Endodermal cell (in vitro differentiated cells): ENCODE results near the gene FAM53C. TPM values are rescaled to one million over a fixed set of nuclear protein-coding genes. Genes with fewer than 3 reads are reported as not detected.
A peak's percentile ranks its signal among the peaks of the same experiment; 100 is the strongest.

Source experiments
- DNase-seq: peaks from one replicate; pipeline ENCODE4 v3.0.0-alpha.2; 2017
- H3K27ac ChIP-seq: 2 replicates; pipeline ENCODE4 v1.5.1; 2013; ENCODE audit warnings: mild to moderate bottlenecking, low read depth, low read length, moderate library complexity
- H3K27me3 ChIP-seq: 2 replicates; pipeline ENCODE4 v1.6.1; 2013; ENCODE audit warnings: mild to moderate bottlenecking, low read length, moderate library complexity; ENCODE audit not compliant: insufficient read depth, control insufficient read depth, poor library complexity, severe bottlenecking
- H3K36me3 ChIP-seq: 2 replicates; pipeline ENCODE4 v1.7.0; 2013; ENCODE audit warnings: mild to moderate bottlenecking, low read length, moderate library complexity; ENCODE audit not compliant: control insufficient read depth, insufficient read depth
- H3K4me1 ChIP-seq: one replicate; pipeline ENCODE4 v1.7.0; 2013; ENCODE audit warnings: low read length; ENCODE audit not compliant: control insufficient read depth, insufficient read depth
- H3K4me3 ChIP-seq: 2 replicates; pipeline ENCODE4 v1.5.1; 2013; ENCODE audit warnings: mild to moderate bottlenecking, low read length, moderate library complexity
- H3K9ac ChIP-seq: 2 replicates; pipeline ENCODE4 v1.6.1; 2013; ENCODE audit warnings: mild to moderate bottlenecking, low read length, moderate library complexity; ENCODE audit not compliant: poor library complexity, severe bottlenecking; ENCODE audit errors: extremely low read depth
- H3K9me3 ChIP-seq: 2 replicates; pipeline ENCODE4 v1.6.1; 2013; ENCODE audit warnings: mild to moderate bottlenecking, low read length, moderate library complexity; ENCODE audit not compliant: control insufficient read depth
- H3K27ac Mint-ChIP-seq: 2 replicates; pipeline ENCODE4 v1.8.0; 2020; ENCODE audit warnings: mixed read lengths
- H3K27me3 Mint-ChIP-seq: 2 replicates; pipeline ENCODE4 v1.8.0; 2021; ENCODE audit warnings: mild to moderate bottlenecking, mixed read lengths; ENCODE audit not compliant: insufficient read depth
- H3K36me3 Mint-ChIP-seq: 2 replicates; pipeline ENCODE4 v1.8.0; 2020; ENCODE audit warnings: low read depth, mixed read lengths
- H3K4me1 Mint-ChIP-seq: 2 replicates; pipeline ENCODE4 v1.8.0; 2020; ENCODE audit warnings: mixed read lengths
- H3K4me3 Mint-ChIP-seq: 2 replicates; pipeline ENCODE4 v1.8.0; 2020; ENCODE audit warnings: mild to moderate bottlenecking, moderate library complexity, mixed read lengths
- H3K9me3 Mint-ChIP-seq: 2 replicates; pipeline ENCODE4 v1.8.0; 2020; ENCODE audit warnings: mild to moderate bottlenecking, mixed read lengths
- WGBS, 2 experiments: methylation state at CpG; one replicate each; pipeline versions ENCODE4 v1.1.5 to v1.1.7; 2013; ENCODE audit warnings: missing lambda C conversion rate in 2 of 2, mixed read lengths in 1 of 2; ENCODE audit not compliant: insufficient coverage in 1 of 2, insufficient read length in 1 of 2; 5-methylcytosine and 5-hydroxymethylcytosine counted together
- total RNA-seq, 2 donors: library from RNA; stranded (reverse); fragmentation: NEBNext Ultra II Directional in 1 of 2; extraction: Animal tissue kit (Norgen Biotek cat#: 25700) in 1 of 2; gene quantifications; 2 replicates in 1 of 2; 3 replicates in 1 of 2; pipeline ENCODE4 v1.2.1, GENCODE V29; 2021
- TF ChIP-seq, protein P1 (sequence below): fragments of 200-600 bp; sonication (generic); conservative IDR thresholded peaks from 2 replicates; pipeline ENCODE4 v1.5.0; 2021; ENCODE audit warnings: antibody characterized with exemption, mild to moderate bottlenecking

FAM53C gene
- total RNA-seq, 2 donors from 2014 or later, result 41.6 to 46.4 TPM

DNA sequence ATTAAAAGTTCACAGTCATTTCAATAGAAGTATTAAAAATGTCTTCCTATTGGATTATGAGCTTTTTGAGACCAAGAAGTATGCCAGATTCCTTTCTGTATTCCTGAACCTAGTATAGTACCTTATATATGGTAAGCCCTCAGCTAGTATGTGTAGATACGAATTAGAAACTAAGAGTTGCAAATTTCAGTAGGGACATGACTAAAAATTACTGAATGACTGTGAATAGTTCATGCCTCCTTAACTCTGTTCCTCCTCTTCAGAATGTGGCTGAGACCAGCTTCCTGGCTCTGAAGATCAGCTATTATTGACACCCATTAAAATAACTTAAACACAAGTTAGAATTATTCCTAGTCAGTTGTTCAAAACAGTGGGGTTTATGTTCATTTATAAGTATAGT lies 34.2 kb downstream of the FAM53C start:
- no peaks in the 10 kb centered on the region for H3K27me3 Mint-ChIP-seq
- H3K36me3 Mint-ChIP-seq, result peaks cover 22% of the 10 kb centered on the region
- Histone ChIP-seq H3K36me3 (peaks cover 27% of the 10 kb centered on the region), H3K9me3 (no peaks in the 10 kb centered on the region), H3K27me3 (no peaks in the 10 kb centered on the region), H3K4me1 (no peaks in the 10 kb centered on the region), H3K9ac (no peak overlapping the region), H3K4me3 (no peak overlapping the region), H3K27ac (no peak overlapping the region)
- H3K4me3 Mint-ChIP-seq, result no peak overlapping the region
- DNase-seq, result no peak
- H3K27ac Mint-ChIP-seq, result peak overlapping the region; percentile 28
- peaks cover 6% of the 10 kb centered on the region for H3K4me1 Mint-ChIP-seq
- TF ChIP-seq, protein P1, sequence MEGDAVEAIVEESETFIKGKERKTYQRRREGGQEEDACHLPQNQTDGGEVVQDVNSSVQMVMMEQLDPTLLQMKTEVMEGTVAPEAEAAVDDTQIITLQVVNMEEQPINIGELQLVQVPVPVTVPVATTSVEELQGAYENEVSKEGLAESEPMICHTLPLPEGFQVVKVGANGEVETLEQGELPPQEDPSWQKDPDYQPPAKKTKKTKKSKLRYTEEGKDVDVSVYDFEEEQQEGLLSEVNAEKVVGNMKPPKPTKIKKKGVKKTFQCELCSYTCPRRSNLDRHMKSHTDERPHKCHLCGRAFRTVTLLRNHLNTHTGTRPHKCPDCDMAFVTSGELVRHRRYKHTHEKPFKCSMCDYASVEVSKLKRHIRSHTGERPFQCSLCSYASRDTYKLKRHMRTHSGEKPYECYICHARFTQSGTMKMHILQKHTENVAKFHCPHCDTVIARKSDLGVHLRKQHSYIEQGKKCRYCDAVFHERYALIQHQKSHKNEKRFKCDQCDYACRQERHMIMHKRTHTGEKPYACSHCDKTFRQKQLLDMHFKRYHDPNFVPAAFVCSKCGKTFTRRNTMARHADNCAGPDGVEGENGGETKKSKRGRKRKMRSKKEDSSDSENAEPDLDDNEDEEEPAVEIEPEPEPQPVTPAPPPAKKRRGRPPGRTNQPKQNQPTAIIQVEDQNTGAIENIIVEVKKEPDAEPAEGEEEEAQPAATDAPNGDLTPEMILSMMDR, result no peak
- 100% methylated on average over 1 of the region's 1 CpG; no CpG with 5 or more reads in 1 of the 2 experiments for WGBS, 2 experiments
- no peaks in the 10 kb centered on the region for H3K9me3 Mint-ChIP-seq

DNA sequence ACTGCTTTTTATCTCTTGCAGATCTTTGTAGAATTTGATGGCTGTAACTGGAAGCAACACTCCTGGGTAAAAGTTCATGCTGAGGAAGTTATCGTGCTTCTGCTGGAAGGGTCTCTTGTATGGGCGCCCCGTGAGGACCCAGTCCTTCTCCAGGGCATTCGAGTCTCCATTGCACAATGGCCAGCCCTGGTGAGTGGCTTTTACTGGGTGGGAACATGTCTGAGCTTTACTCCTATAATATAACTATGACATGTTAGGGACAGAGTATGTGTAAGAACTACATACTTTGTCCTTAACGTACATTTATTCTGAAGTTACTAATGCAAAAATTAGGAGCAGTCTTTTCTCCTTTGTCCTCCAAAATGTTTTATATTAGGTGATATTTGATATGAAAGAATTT lies 34.6 kb downstream of the FAM53C start:
- no peaks in the 10 kb centered on the region for H3K9me3 Mint-ChIP-seq
- H3K36me3 Mint-ChIP-seq, result peaks cover 27% of the 10 kb centered on the region
- no peak overlapping the region for H3K4me3 Mint-ChIP-seq
- WGBS, 2 experiments, result 70 to 83% methylated on average over 2 to 5 of the region's 5 CpGs
- DNase-seq, result no peak
- Histone ChIP-seq H3K4me1 (no peaks in the 10 kb centered on the region), H3K4me3 (no peak overlapping the region), H3K9ac (no peak overlapping the region), H3K27me3 (no peaks in the 10 kb centered on the region), H3K36me3 (peaks cover 31% of the 10 kb centered on the region), H3K27ac (no peak overlapping the region), H3K9me3 (no peaks in the 10 kb centered on the region)
- peak overlapping the region; percentile 28 for H3K27ac Mint-ChIP-seq
- H3K27me3 Mint-ChIP-seq, result no peaks in the 10 kb centered on the region
- TF ChIP-seq, protein P1, result no peak
- H3K4me1 Mint-ChIP-seq, result peaks cover 6% of the 10 kb centered on the region

DNA sequence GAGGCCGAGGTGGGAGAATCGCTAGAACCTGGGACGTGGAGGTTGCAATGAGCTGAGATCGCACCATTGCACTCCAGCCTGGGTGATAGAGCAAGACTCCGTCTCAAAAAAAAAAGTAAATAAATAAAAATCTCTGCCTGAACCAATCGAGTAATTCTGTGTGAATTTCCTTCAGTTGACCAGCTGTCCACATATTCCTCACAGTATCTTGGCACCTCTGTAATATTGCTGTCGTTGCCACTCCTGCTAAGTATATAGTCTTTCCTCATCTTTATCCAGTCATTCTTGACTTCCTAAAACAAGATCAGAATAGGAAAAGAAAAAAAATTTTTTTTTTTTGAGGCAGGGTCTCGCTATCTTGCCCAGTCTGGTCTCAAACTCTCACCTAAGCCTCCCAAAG lies 44.3 kb downstream of the FAM53C start:
- Histone ChIP-seq H3K27ac (no peak overlapping the region), H3K9me3 (no peaks in the 10 kb centered on the region), H3K36me3 (peaks cover 76% of the 10 kb centered on the region), H3K27me3 (no peaks in the 10 kb centered on the region), H3K4me3 (no peak overlapping the region), H3K9ac (no peak overlapping the region), H3K4me1 (no peaks in the 10 kb centered on the region)
- 92 to 98% methylated on average over 6 to 8 of the region's 8 CpGs for WGBS, 2 experiments
- Mint-ChIP-seq H3K9me3 (no peaks in the 10 kb centered on the region), H3K36me3 (peaks cover 70% of the 10 kb centered on the region), H3K27ac (no peak overlapping the region), H3K4me3 (no peak overlapping the region), H3K4me1 (no peaks in the 10 kb centered on the region), H3K27me3 (no peaks in the 10 kb centered on the region)
- TF ChIP-seq, protein P1, result no peak
- DNase-seq, result no peak
